Activated T-cell treated with anti-CD3 and anti-CD28 coated beads for 4 hours (primary cell): ENCODE data around the gene SCN9A.
"Not testable (repeated sequence)": the region's sequence is repeated elsewhere in the genome, so short reads cannot be mapped to it uniquely, and the experiment has no call there.

Experiments used
- DNase-seq: peaks from one replicate; pipeline ENCODE4 v3.0.0-alpha.2; 2020

Gene SCN9A

DNA sequence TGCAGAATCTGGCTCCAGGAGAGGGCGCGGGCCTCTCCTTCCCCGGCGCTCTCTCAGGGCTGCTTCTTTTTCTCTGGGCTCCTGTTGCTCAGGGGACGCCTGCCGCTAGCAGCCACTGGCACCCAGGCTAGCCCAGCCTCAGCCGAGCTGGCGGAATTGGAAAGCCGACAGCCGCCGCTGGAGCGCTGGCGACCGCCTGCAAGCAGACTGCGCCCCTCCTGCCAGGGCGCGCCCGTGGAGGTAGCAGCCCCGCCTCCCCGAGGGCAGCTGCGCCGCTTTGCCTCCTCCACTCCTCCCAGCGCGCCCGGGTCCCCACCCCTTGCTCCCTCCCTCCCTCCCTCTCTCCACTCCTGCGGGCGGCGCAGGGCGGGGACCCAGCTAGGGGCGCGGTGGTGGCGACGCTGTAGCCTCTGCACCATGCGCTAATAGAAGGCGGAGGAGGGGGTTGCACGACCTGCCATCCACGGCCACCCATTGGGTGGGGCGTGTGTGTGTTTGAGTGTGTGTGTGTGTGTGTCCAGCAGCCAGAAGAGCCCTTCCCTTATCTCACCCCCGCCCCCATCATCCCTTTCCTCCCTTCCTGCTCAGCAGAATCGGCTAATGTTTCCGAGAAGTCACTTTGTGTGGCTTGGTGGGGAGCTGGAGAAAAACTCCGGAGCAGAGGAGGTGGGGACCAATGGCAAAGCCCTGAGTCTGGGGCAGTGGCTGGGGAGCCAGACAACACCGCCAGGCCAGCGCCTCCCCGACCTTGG, at the start of gene SCN9A:
TSS of gene SCN9A (minus strand) at position 209 of the 752 bp plus-strand sequence. CDS start 64,188 bp downstream, outside the sequence.
- no peak for DNase-seq

DNA sequence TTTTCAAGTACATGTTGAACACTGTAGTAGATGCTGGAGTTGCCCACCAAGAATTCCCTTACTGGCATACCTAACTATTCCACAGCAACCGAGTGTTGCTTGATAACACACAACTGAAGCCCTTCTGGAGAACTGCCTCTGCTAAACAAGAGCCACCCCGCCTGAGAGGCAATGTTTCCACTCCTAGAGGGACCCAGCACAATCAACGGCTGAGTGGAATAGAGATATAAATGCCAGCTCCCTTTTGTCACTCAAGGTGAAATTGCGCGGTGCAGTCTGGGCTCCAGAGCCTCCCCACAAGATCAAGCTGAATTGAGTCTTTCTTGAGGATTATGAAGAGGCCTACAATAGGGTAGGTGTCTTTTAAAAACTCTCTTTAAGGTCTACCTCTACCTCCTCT, 49.1 kb upstream of the SCN9A start:
- no peak for DNase-seq

DNA sequence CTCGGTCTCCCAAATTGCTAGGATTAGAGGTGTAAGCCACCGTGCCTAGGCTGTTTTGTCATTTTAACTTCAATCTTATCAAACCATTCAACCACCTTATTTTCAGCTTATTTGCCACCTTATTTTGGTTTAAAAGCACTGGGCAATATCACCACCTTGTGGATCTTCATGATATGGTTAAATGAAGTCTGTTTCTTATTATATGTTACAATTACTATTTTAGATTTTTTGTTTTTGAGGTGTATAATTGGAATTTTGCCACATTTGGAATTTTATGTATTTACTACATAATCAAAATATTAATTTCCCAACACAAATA, 43.8 kb upstream of the SCN9A start:
- DNase-seq, result no peak

- DNase-seq, result no peak
Measured at GRCh38 chr2:166418853-166419615, 43.3 kb upstream of the SCN9A start.

GRCh38 chr2:166417669-166418068, 41.9 kb upstream of the SCN9A start:
- no peak for DNase-seq

GRCh38 chr2:166413255-166413654, 37.5 kb upstream of the SCN9A start:
- DNase-seq, result no peak

GRCh38 chr2:166411473-166412230, 35.9 kb upstream of the SCN9A start:
- DNase-seq, result no peak

- no peak for DNase-seq
Measured at GRCh38 chr2:166410828-166411472, 35.2 kb upstream of the SCN9A start.

GRCh38 chr2:166407746-166408145, 32.0 kb upstream of the SCN9A start:
- not testable (repeated sequence) for DNase-seq

DNA sequence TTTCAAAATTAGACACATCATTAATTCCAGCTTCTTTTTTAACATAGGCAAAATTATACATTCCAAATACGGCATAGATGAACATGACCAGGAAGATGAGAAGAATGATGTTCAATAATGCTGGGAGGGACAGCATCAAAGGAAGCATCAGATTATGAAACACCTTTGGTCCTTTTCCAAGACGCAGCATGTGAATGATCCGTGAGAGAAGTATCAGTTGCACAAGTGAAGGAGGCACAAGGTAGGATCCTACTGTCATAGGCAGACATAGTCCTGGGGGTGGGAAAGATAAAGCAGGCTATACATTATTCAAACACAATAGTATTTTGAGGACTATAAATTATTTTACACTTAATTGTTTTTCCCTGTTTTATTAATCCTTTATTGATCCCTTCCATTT, 30.6 kb upstream of the SCN9A start:
- DNase-seq, result no peak

GRCh38 chr2:166405569-166405926, 29.8 kb upstream of the SCN9A start:
- no peak for DNase-seq

DNA sequence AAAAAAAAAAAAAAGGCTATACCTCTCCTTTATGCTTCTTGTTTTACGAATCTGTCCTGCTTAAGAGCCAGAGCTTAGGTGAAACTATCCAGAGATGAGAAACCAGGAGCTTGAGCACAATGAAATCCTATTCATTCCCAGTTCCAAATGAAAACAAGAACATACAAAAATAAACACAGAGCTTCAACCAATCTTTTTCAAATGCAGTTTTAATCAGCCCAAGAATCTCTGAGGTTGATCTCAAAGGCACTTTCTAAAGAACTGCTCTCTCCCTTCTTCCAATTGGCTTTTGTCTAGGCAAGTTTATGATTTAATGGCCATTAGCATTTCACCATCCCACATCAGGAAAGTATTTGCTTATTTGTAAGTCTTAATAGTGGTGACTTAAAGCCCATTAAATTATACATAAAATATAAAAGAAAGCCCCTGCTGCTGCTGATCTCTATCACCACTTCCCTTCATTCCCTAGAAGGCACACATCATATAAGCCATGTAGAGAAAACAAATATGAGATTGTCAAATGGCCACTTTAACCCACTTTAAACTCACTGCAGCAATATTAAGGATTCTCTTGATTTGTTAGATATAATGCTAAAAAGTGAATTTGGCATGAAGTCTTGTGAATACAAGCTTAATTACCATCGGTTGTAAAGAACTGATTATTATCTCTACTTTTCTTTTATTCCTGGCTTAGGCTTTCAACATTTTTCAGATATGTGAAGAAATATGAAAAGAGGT, 29.3 kb upstream of the SCN9A start:
- DNase-seq, result no peak

- DNase-seq, result no peak
Measured at GRCh38 chr2:166394245-166394644, 18.5 kb upstream of the SCN9A start.

GRCh38 chr2:166393008-166393407, 17.3 kb upstream of the SCN9A start:
- DNase-seq, result no peak

GRCh38 chr2:166388481-166389070, 12.8 kb upstream of the SCN9A start:
- DNase-seq, result no peak

DNA sequence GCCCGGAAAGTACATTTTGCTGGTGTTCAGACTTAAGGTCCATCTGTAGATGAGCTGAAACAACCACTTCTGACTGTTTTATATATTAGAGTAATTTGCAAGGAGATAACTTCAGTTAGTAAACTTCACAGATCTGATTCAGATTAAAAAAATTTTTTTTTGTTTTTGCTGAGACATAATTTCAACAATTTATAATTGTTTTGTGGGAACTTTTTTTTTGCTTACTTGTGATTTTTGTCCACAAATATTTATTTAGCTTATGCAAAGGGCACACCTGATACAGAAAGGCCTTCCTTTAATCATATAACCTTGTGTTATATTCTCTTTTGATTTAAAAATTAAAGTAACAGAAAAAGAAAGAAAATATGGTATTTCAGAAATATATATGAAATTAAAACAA, 9.6 kb upstream of the SCN9A start:
- no peak for DNase-seq

- no peak for DNase-seq
Measured at GRCh38 chr2:166384774-166385173, 9.0 kb upstream of the SCN9A start.

- DNase-seq, result no peak
Measured at GRCh38 chr2:166382448-166382847, 6.7 kb upstream of the SCN9A start.

GRCh38 chr2:166380615-166381014, 4.9 kb upstream of the SCN9A start:
- no peak for DNase-seq

DNA sequence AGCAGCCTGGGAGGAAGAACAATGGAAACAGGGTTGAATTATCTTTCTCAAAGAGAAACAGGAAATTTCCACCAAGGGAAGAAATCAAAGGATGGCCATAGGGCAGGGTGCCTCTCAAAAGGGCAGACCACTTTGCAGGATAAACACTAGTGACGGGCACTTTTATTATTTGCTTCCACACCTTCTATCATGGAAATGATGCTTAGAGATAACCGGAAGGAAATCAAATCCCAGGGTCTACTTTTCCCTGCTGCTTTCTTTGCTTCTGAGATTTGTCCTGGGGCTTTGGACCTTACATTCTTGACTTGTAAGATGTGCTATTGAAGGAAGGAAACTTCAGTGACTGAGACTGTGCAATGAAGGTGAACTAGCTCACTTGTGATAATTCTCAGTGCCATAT, 1.1 kb upstream of the SCN9A start:
- DNase-seq, result no peak

GRCh38 chr2:166376488-166376828, 714 bp upstream of the SCN9A start:
- DNase-seq, result no peak

DNA sequence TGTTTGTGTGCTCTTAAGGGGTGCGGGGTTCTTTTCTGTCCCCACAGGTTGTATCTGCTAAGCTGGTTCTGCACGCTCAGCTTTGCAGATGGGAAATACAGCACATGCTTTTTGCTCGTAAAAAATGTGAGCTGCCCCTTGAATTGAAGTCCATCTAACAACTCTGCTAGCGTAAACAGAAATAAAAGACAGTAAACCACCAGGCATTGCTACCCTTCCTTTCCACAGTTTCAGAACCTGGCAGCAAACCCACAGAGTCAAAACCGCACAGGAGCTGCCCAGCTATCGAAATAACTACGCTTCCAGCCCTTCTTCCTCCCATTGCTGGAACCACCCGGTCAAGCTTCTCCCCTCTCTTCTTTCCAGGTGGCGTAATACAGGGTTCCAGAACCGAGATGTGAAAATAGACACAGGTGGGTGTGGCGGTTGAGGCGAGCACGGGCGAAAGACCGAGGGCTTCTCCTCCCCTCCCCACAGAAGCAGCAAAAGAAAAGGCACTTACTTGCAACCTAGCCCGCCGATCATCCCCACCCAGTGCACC, 479 bp downstream of the SCN9A start:
- DNase-seq, result no peak
